ENCODE measurements around the gene NFIX.

DNA sequence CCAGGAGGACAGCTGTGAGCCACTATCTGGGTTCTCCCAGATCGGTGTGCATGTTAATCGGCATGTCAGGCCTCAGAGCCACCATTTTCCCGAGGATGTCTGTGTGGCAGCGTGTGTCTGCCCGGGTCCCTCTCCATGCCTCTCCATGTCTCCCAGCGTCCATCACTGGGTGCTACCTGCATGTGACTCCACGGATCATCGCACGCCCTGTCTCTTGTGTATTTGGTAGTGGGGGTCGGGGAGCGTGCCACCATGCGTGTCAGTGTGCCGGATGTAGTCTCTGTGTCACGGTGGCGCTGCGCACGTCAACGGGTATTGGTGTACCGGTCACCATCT lies 5.9 kb downstream of the NFIX start:
- TF ChIP-seq, protein P1, sequence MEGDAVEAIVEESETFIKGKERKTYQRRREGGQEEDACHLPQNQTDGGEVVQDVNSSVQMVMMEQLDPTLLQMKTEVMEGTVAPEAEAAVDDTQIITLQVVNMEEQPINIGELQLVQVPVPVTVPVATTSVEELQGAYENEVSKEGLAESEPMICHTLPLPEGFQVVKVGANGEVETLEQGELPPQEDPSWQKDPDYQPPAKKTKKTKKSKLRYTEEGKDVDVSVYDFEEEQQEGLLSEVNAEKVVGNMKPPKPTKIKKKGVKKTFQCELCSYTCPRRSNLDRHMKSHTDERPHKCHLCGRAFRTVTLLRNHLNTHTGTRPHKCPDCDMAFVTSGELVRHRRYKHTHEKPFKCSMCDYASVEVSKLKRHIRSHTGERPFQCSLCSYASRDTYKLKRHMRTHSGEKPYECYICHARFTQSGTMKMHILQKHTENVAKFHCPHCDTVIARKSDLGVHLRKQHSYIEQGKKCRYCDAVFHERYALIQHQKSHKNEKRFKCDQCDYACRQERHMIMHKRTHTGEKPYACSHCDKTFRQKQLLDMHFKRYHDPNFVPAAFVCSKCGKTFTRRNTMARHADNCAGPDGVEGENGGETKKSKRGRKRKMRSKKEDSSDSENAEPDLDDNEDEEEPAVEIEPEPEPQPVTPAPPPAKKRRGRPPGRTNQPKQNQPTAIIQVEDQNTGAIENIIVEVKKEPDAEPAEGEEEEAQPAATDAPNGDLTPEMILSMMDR (IDR thresholded peaks at IDR 0.05) = no peak
- TF ChIP-seq, protein P2, sequence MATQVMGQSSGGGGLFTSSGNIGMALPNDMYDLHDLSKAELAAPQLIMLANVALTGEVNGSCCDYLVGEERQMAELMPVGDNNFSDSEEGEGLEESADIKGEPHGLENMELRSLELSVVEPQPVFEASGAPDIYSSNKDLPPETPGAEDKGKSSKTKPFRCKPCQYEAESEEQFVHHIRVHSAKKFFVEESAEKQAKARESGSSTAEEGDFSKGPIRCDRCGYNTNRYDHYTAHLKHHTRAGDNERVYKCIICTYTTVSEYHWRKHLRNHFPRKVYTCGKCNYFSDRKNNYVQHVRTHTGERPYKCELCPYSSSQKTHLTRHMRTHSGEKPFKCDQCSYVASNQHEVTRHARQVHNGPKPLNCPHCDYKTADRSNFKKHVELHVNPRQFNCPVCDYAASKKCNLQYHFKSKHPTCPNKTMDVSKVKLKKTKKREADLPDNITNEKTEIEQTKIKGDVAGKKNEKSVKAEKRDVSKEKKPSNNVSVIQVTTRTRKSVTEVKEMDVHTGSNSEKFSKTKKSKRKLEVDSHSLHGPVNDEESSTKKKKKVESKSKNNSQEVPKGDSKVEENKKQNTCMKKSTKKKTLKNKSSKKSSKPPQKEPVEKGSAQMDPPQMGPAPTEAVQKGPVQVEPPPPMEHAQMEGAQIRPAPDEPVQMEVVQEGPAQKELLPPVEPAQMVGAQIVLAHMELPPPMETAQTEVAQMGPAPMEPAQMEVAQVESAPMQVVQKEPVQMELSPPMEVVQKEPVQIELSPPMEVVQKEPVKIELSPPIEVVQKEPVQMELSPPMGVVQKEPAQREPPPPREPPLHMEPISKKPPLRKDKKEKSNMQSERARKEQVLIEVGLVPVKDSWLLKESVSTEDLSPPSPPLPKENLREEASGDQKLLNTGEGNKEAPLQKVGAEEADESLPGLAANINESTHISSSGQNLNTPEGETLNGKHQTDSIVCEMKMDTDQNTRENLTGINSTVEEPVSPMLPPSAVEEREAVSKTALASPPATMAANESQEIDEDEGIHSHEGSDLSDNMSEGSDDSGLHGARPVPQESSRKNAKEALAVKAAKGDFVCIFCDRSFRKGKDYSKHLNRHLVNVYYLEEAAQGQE (IDR thresholded peaks at IDR 0.05; ENCODE audit: insufficient read depth in 1 of 2, low read depth in 2 of 2, low read length in 1 of 2) = no peak
- no peak for TF ChIP-seq POLR2AphosphoS5 (IDR thresholded peaks at IDR 0.05; ENCODE audit: low read depth, low read length)
- no peak for TF ChIP-seq TCF7L2 (IDR thresholded peaks at IDR 0.05; ENCODE audit: low read depth, low read length)
- no peak for TF ChIP-seq SIN3A (IDR thresholded peaks at IDR 0.05; ENCODE audit: borderline replicate concordance, insufficient read depth, low read depth, low read length)

Measured in Panc1 (cell line).